Breast epithelium (tissue), 3 donors: Measurements from ENCODE around the gene VIL1.

Source experiments
- POLR2A ChIP-seq: fragments of 450-650 bp; IDR thresholded peaks from one replicate; pipeline ENCODE4 v1.6.1; 2016; ENCODE audit warnings: antibody characterized with exemption, mild to moderate bottlenecking, moderate library complexity
- POLR2AphosphoS5 ChIP-seq, 3 donors: sonication (generic); formaldehyde crosslinking; IDR thresholded peaks; one replicate each; pipeline ENCODE4 v1.6.1; 2017; ENCODE audit warnings: antibody characterized with exemption in 3 of 3
- TF ChIP-seq, protein P1 (sequence below), 3 donors: fragments of 450-650 bp; IDR thresholded peaks; one replicate each; pipeline ENCODE4 v1.5.1; 2016 to 2017; ENCODE audit warnings: antibody characterized with exemption in 3 of 3, mild to moderate bottlenecking in 3 of 3, moderate library complexity in 3 of 3

GRCh38 chr2:218501665-218502064 lies 82.7 kb downstream of the VIL1 start:
- TF ChIP-seq, protein P1, sequence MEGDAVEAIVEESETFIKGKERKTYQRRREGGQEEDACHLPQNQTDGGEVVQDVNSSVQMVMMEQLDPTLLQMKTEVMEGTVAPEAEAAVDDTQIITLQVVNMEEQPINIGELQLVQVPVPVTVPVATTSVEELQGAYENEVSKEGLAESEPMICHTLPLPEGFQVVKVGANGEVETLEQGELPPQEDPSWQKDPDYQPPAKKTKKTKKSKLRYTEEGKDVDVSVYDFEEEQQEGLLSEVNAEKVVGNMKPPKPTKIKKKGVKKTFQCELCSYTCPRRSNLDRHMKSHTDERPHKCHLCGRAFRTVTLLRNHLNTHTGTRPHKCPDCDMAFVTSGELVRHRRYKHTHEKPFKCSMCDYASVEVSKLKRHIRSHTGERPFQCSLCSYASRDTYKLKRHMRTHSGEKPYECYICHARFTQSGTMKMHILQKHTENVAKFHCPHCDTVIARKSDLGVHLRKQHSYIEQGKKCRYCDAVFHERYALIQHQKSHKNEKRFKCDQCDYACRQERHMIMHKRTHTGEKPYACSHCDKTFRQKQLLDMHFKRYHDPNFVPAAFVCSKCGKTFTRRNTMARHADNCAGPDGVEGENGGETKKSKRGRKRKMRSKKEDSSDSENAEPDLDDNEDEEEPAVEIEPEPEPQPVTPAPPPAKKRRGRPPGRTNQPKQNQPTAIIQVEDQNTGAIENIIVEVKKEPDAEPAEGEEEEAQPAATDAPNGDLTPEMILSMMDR (IDR thresholded peaks at IDR 0.05), result no peak
- TF ChIP-seq POLR2AphosphoS5 (IDR thresholded peaks at IDR 0.05), result no peak
- no peak for TF ChIP-seq POLR2A
